Suprapubic skin (tissue), 4 donors: ENCODE data around the gene KDM8. TPM values are rescaled to one million over a fixed set of nuclear protein-coding genes. Genes with fewer than 3 reads are reported as not detected.

Experiments used
- DNase-seq, 2 donors: peaks; one replicate each; pipeline ENCODE4 v3.0.0-alpha.2; 2019; ENCODE audit warnings: low spot score in 2 of 2
- H3K27ac ChIP-seq: fragments of 200-600 bp; sonication (generic); one replicate; pipeline ENCODE4 v1.5.1; 2019
- H3K27me3 ChIP-seq: fragments of 200-600 bp; sonication (generic); one replicate; pipeline ENCODE4 v1.5.1; 2019
- H3K36me3 ChIP-seq: fragments of 200-600 bp; sonication (generic); one replicate; pipeline ENCODE4 v1.5.1; 2019
- H3K4me1 ChIP-seq: fragments of 200-600 bp; sonication (generic); one replicate; pipeline ENCODE4 v1.5.1; 2019
- H3K4me3 ChIP-seq: fragments of 200-600 bp; sonication (generic); one replicate; pipeline ENCODE4 v1.5.1; 2019; ENCODE audit warnings: mild to moderate bottlenecking
- H3K9me3 ChIP-seq: fragments of 200-600 bp; sonication (generic); one replicate; pipeline ENCODE4 v1.5.1; 2019
- CTCF ChIP-seq, 2 donors: fragments of 200-600 bp in 1 of 2; fragments of 450-650 bp in 1 of 2; sonication (generic) in 1 of 2; IDR thresholded peaks; one replicate each; pipeline ENCODE4 v1.5.1; 2016 to 2019; ENCODE audit warnings: antibody characterized with exemption in 2 of 2, mild to moderate bottlenecking in 1 of 2, moderate library complexity in 1 of 2
- EP300 ChIP-seq: sonication (generic); formaldehyde crosslinking; IDR thresholded peaks from one replicate; pipeline ENCODE4 v1.6.1; 2017; ENCODE audit warnings: antibody characterized with exemption
- POLR2A ChIP-seq, 2 donors: fragments of 450-650 bp; IDR thresholded peaks; one replicate each; pipeline ENCODE4 v1.6.1; 2017; ENCODE audit warnings: antibody characterized with exemption in 2 of 2, mild to moderate bottlenecking in 2 of 2, moderate library complexity in 2 of 2
- POLR2AphosphoS5 ChIP-seq, 3 donors: sonication (generic); formaldehyde crosslinking; IDR thresholded peaks; one replicate each; pipeline ENCODE4 v1.6.1; 2017; ENCODE audit warnings: antibody characterized with exemption in 3 of 3
- WGBS: methylation state at CpG from one replicate; pipeline ENCODE4 v1.1.5; 2018; 5-methylcytosine and 5-hydroxymethylcytosine counted together
- total RNA-seq, 4 donors: library from RNA; depleted of rRNA; stranded (reverse); fragments of >200 nt; gene quantifications; one replicate each; pipeline ENCODE4 v1.1.0, GENCODE V29; 2016

The KDM8 gene
- total RNA-seq, 4 donors from 2014 or later: 1.3 to 5.0 (median 3.7) TPM

DNA sequence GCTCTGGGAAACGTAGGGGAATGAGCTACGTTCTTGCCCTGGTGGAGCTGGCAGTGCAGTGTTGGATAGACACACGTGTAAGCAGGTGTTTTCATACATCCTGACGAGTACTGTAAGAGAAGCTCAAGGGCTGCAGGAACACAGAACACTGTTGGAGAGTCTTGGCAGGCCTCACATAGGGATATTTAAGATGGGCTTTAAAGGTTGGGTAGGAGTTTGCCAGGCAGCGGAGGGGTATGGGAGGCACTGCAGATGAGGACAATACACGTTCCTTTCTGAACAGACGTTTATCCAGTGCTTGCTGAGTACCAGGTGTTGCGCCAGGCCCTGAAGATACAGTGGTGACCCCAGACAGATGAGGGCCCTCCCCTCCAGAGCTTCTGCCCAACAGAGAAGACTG is 6.3 kb downstream of the KDM8 start:
- Histone ChIP-seq H3K4me1 (peaks cover 2% of the 10 kb centered on the region), H3K27me3 (no peaks in the 10 kb centered on the region), H3K27ac (no peak overlapping the region), H3K9me3 (no peaks in the 10 kb centered on the region), H3K36me3 (peaks cover 23% of the 10 kb centered on the region), H3K4me3 (no peak overlapping the region)
- no peak for DNase-seq
- WGBS: 93% methylated on average over 8 of the region's 8 CpGs
- no peak for TF ChIP-seq CTCF (IDR thresholded peaks at IDR 0.05)
- TF ChIP-seq POLR2A (IDR thresholded peaks at IDR 0.05): no peak
- TF ChIP-seq EP300: no peak
- TF ChIP-seq POLR2AphosphoS5 (IDR thresholded peaks at IDR 0.05): no peak

DNA sequence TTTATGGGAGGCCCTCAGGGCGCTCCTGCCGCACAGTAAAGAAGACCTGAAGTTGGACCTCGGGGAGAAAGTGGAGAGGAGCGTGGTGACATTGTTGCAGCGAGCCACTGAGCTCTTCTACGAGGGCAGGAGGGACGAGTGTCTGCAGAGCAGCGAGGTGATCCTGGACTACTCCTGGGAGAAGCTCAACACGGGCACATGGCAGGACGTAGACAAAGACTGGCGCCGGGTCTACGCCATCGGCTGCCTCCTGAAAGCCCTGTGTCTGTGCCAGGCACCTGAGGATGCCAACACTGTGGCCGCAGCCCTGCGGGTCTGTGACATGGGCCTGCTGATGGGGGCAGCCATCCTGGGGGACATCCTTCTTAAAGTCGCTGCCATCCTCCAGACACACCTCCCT is 6.8 kb downstream of the KDM8 start:
- H3K4me1 ChIP-seq: no peaks in the 10 kb centered on the region
- H3K27me3 ChIP-seq: no peaks in the 10 kb centered on the region
- TF ChIP-seq CTCF (IDR thresholded peaks at IDR 0.05) (no peak), POLR2A (IDR thresholded peaks at IDR 0.05) (no peak), EP300 (no peak), POLR2AphosphoS5 (IDR thresholded peaks at IDR 0.05) (no peak)
- no peaks in the 10 kb centered on the region for H3K9me3 ChIP-seq
- H3K27ac ChIP-seq: no peak overlapping the region
- no peak overlapping the region for H3K4me3 ChIP-seq
- H3K36me3 ChIP-seq: peaks cover 28% of the 10 kb centered on the region
- no peak for DNase-seq
- WGBS: 80% methylated on average over 4 of the region's 17 CpGs

DNA sequence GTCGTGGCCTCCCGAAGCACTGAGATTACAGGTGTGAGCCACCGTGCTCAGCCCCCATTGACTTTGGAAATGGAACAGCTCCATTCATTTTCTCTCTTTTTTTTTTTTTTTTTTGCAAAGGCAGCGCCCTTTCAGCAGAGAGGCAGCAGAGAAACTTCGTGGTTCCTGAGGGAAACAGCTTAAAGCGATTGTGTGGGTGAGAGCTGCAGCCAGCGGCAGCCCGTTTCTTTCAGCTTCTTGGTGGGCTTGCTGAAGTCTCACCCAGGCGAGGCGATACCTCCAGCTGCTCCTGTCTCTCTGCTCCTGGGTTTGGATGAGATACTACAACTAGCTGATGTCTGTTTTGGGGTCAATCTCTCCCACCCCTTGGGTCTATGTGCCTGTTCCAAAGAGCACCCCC is 7.7 kb downstream of the KDM8 start:
- DNase-seq: no peak
- H3K4me1 ChIP-seq: no peaks in the 10 kb centered on the region
- peaks cover 33% of the 10 kb centered on the region for H3K36me3 ChIP-seq
- no peaks in the 10 kb centered on the region for H3K9me3 ChIP-seq
- H3K27me3 ChIP-seq: no peaks in the 10 kb centered on the region
- 83% methylated on average over 10 of the region's 10 CpGs for WGBS
- TF ChIP-seq POLR2A (IDR thresholded peaks at IDR 0.05) (no peak), POLR2AphosphoS5 (IDR thresholded peaks at IDR 0.05) (no peak), EP300 (no peak), CTCF (IDR thresholded peaks at IDR 0.05) (no peak)
- H3K4me3 ChIP-seq: no peak overlapping the region
- no peak overlapping the region for H3K27ac ChIP-seq

GRCh38 chr16:27214084-27214961 is 11.0 kb downstream of the KDM8 start:
- no peaks in the 10 kb centered on the region for H3K27me3 ChIP-seq
- peaks cover 39% of the 10 kb centered on the region for H3K36me3 ChIP-seq
- no peak overlapping the region for H3K27ac ChIP-seq
- no peak for DNase-seq
- no peak for TF ChIP-seq EP300
- TF ChIP-seq POLR2AphosphoS5 (IDR thresholded peaks at IDR 0.05): no peak
- no peaks in the 10 kb centered on the region for H3K4me1 ChIP-seq
- WGBS: 87% methylated on average over 16 of the region's 19 CpGs
- no peak overlapping the region for H3K4me3 ChIP-seq
- H3K9me3 ChIP-seq: no peaks in the 10 kb centered on the region

GRCh38 chr16:27215660-27216059 is 12.3 kb downstream of the KDM8 start:
- Histone ChIP-seq H3K4me3 (no peak overlapping the region), H3K9me3 (no peaks in the 10 kb centered on the region), H3K36me3 (peaks cover 27% of the 10 kb centered on the region), H3K4me1 (no peaks in the 10 kb centered on the region), H3K27ac (no peak overlapping the region), H3K27me3 (no peaks in the 10 kb centered on the region)
- DNase-seq: no peak
- whole genome bisulfite sequencing: 92% methylated on average over 7 of the region's 7 CpGs
- no peak for TF ChIP-seq POLR2AphosphoS5 (IDR thresholded peaks at IDR 0.05)
- no peak for TF ChIP-seq CTCF (IDR thresholded peaks at IDR 0.05)
- TF ChIP-seq POLR2A (IDR thresholded peaks at IDR 0.05): no peak
- TF ChIP-seq EP300: no peak
